Right lobe of liver (tissue), 6 donors: ENCODE results near the gene CST3. TPM values are rescaled to one million over a fixed set of nuclear protein-coding genes. Genes with fewer than 3 reads are reported as not detected.

Experiments
- ATAC-seq, 4 donors: fragments of 200-7000 bp; cut with Tn5 transposase; one replicate each; pipeline ENCODE4 v1.9.1; 2020; ENCODE audit warnings: mild to moderate bottlenecking in 4 of 4, moderate library complexity in 4 of 4
- DNase-seq, 3 donors: peaks; one replicate each; pipeline ENCODE4 v3.0.0-alpha.2; 2020
- H3K27ac ChIP-seq, 3 donors: fragments of 200-600 bp; one replicate each; pipeline ENCODE4 v1.8.0; 2022
- H3K27me3 ChIP-seq, 2 donors: fragments of 200-600 bp; one replicate each; pipeline ENCODE4 v1.8.0; 2022
- H3K36me3 ChIP-seq, 4 donors: fragments of 200-600 bp; sonication (generic) in 1 of 4; one replicate each; pipeline versions ENCODE4 v1.5.1 to v1.8.0; 2017 to 2022; ENCODE audit warnings: control low read depth in 1 of 4
- H3K4me1 ChIP-seq, 4 donors: fragments of 200-600 bp; sonication (generic) in 1 of 4; one replicate each; pipeline versions ENCODE4 v1.5.1 to v1.8.0; 2017 to 2022; ENCODE audit warnings: control low read depth in 1 of 4
- H3K4me3 ChIP-seq, 3 donors: fragments of 200-600 bp; one replicate each; pipeline ENCODE4 v1.8.0; 2022
- H3K9me3 ChIP-seq, 4 donors: fragments of 200-600 bp; sonication (generic) in 1 of 4; one replicate each; pipeline versions ENCODE4 v1.5.1 to v1.8.0; 2017 to 2022; ENCODE audit warnings: control low read depth in 1 of 4
- CTCF ChIP-seq, 4 donors: fragments of 200-600 bp in 3 of 4; fragments of 450-650 bp in 1 of 4; IDR thresholded peaks; one replicate each; pipeline versions ENCODE4 v1.5.1 to v1.8.0; 2016 to 2022; ENCODE audit warnings: antibody characterized with exemption in 4 of 4, mild to moderate bottlenecking in 2 of 4
- POLR2A ChIP-seq: fragments of 450-650 bp; IDR thresholded peaks from one replicate; pipeline ENCODE4 v1.6.1; 2017; ENCODE audit warnings: antibody characterized with exemption, mild to moderate bottlenecking
- WGBS: methylation state at CpG from one replicate; pipeline ENCODE4 v1.1.6; 2018; ENCODE audit warnings: low coverage, low lambda C conversion rate; ENCODE audit not compliant: insufficient coverage; ENCODE audit errors: missing lambda C conversion rate; 5-methylcytosine and 5-hydroxymethylcytosine counted together
- intact Hi-C, 2 donors: fragments of 100-400 bp; cut with DNase I; formaldehyde crosslinking; loops; one replicate each; pipeline versions ENCODE4 v1.11.2 to v1.14.1; 2022
- total RNA-seq, 6 experiments: library from RNA; depleted of rRNA in 2 of 6; stranded (reverse); fragments of >200 nt in 2 of 6; fragmentation: NEBNext Ultra II Directional in 3 of 6; extraction: Animal tissue kit (Norgen Biotek cat#: 25700) in 3 of 6; gene quantifications; one replicate each; pipeline versions ENCODE4 v1.1.0 to v1.2.4, GENCODE V29; 2016 to 2023
- donor health status: DM: no; HTN: yes; CAD: no.
- donor health status: DM: no; HTN: no; CAD: no.
- donor health status: DM: no; HTN: no; CAD: no.
- donor health status: DM: no; HTN: yes; CAD: no.
- donor health status: DM: no; HTN: yes; CAD: no.

The CST3 gene
- total RNA-seq, 6 experiments from 2014 or later, result 504 to 1,394 (median 638) TPM

GRCh38 chr20:23683807-23684206 lies 46.1 kb upstream of the CST3 start:
- Histone ChIP-seq H3K4me1 (no peaks in the 10 kb centered on the region), H3K9me3 (no peaks in the 10 kb centered on the region), H3K27ac (no peak overlapping the region), H3K27me3 (no peaks in the 10 kb centered on the region), H3K4me3 (no peak overlapping the region), H3K36me3 (no peaks in the 10 kb centered on the region)
- DNase-seq (no peak), ATAC-seq (no peak)
- TF ChIP-seq POLR2A, result no peak
- TF ChIP-seq CTCF (IDR thresholded peaks at IDR 0.05), result no peak
- 78% methylated on average over 1 of the region's 2 CpGs for WGBS
- intact Hi-C loops, result no loop called here

GRCh38 chr20:23683281-23683680 lies 45.5 kb upstream of the CST3 start:
- H3K36me3 ChIP-seq, result no peaks in the 10 kb centered on the region
- H3K9me3 ChIP-seq, result no peaks in the 10 kb centered on the region
- TF ChIP-seq POLR2A (no peak), CTCF (IDR thresholded peaks at IDR 0.05) (no peak)
- WGBS, result 65% methylated on average over 2 of the region's 2 CpGs
- intact Hi-C loops, result no loop called here
- ATAC-seq (no peak), DNase-seq (no peak)
- H3K27ac ChIP-seq, result no peak overlapping the region
- no peak overlapping the region for H3K4me3 ChIP-seq
- no peaks in the 10 kb centered on the region for H3K27me3 ChIP-seq
- no peaks in the 10 kb centered on the region for H3K4me1 ChIP-seq

- Histone ChIP-seq H3K27me3 (no peaks in the 10 kb centered on the region), H3K9me3 (no peaks in the 10 kb centered on the region), H3K4me1 (no peaks in the 10 kb centered on the region), H3K4me3 (no peak overlapping the region), H3K36me3 (no peaks in the 10 kb centered on the region), H3K27ac (no peak overlapping the region)
- no peak for DNase-seq
- intact Hi-C loops, result no loop called here
- peak in 1 of 4 donors; percentile 38 for ATAC-seq
- no peak for TF ChIP-seq POLR2A
- no peak for TF ChIP-seq CTCF (IDR thresholded peaks at IDR 0.05)
Observed at GRCh38 chr20:23680146-23680545, 42.4 kb upstream of the CST3 start.

- H3K4me3 ChIP-seq, result no peak overlapping the region
- H3K27me3 ChIP-seq, result no peaks in the 10 kb centered on the region
- no peaks in the 10 kb centered on the region for H3K36me3 ChIP-seq
- no peak overlapping the region for H3K27ac ChIP-seq
- DNase-seq, result no peak
- no peak for ATAC-seq
- TF ChIP-seq POLR2A, result no peak
- TF ChIP-seq CTCF (IDR thresholded peaks at IDR 0.05), result no peak
- intact Hi-C loops, result no loop called here
- 77% methylated on average over 6 of the region's 7 CpGs for WGBS
- H3K9me3 ChIP-seq, result no peaks in the 10 kb centered on the region
- no peaks in the 10 kb centered on the region for H3K4me1 ChIP-seq
Observed at GRCh38 chr20:23679133-23680092, 41.7 kb upstream of the CST3 start.
